Brain microvascular endothelial cell (primary cell): Measurements from ENCODE around the gene OSBPL5.
A peak's percentile ranks its signal among the peaks of the same experiment; 100 is the strongest.

Experiments used
- DNase-seq: peaks from one replicate; pipeline ENCODE4 v3.0.0-alpha.2; 2020
- H3K27ac ChIP-seq: fragments of 250-450 bp; sonication (Bioruptor Pico); 2 replicates; pipeline ENCODE4 v1.5.1; 2020; ENCODE audit warnings: mild to moderate bottlenecking, moderate library complexity
- H3K27me3 ChIP-seq: fragments of 250-450 bp; sonication (Bioruptor Pico); replicated peaks from 2 replicates; pipeline ENCODE4 v1.5.1; 2020; ENCODE audit warnings: mild to moderate bottlenecking
- H3K36me3 ChIP-seq: fragments of 250-450 bp; sonication (Bioruptor Pico); replicated peaks from 2 replicates; pipeline ENCODE4 v1.5.1; 2020; ENCODE audit warnings: mild to moderate bottlenecking
- H3K4me3 ChIP-seq: 2 replicates; pipeline ENCODE4 v1.5.1; 2011; ENCODE audit warnings: low read depth, mild to moderate bottlenecking, control low read depth, low read length, moderate library complexity
- in situ Hi-C: cut with HindIII; loops from 2 replicates; pipeline ENCODE4 v1.10.0; 2017; ENCODE audit warnings: low sequenced_read_pairs, low pct_ligation_motif_present
- TF ChIP-seq, protein P1 (sequence below): IDR thresholded peaks from 2 replicates; pipeline ENCODE4 v1.5.1; 2011; ENCODE audit warnings: low read depth, mild to moderate bottlenecking, moderate library complexity, low read length, control low read depth, inconsistent platforms; ENCODE audit errors: missing control alignments

The OSBPL5 gene

GRCh38 chr11:3126207-3126865 lies 38.8 kb downstream of the OSBPL5 start:
- H3K4me3 ChIP-seq = no peak overlapping the region
- no peaks in the 10 kb centered on the region for H3K27me3 ChIP-seq
- TF ChIP-seq, protein P1, sequence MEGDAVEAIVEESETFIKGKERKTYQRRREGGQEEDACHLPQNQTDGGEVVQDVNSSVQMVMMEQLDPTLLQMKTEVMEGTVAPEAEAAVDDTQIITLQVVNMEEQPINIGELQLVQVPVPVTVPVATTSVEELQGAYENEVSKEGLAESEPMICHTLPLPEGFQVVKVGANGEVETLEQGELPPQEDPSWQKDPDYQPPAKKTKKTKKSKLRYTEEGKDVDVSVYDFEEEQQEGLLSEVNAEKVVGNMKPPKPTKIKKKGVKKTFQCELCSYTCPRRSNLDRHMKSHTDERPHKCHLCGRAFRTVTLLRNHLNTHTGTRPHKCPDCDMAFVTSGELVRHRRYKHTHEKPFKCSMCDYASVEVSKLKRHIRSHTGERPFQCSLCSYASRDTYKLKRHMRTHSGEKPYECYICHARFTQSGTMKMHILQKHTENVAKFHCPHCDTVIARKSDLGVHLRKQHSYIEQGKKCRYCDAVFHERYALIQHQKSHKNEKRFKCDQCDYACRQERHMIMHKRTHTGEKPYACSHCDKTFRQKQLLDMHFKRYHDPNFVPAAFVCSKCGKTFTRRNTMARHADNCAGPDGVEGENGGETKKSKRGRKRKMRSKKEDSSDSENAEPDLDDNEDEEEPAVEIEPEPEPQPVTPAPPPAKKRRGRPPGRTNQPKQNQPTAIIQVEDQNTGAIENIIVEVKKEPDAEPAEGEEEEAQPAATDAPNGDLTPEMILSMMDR = no peak
- H3K36me3 ChIP-seq = peaks cover 3% of the 10 kb centered on the region
- H3K27ac ChIP-seq = no peak overlapping the region
- no peak for DNase-seq
- in situ Hi-C loops = no loop called here

GRCh38 chr11:3124821-3125220 lies 40.3 kb downstream of the OSBPL5 start:
- Histone ChIP-seq H3K4me3 (no peak overlapping the region), H3K36me3 (peaks cover 3% of the 10 kb centered on the region), H3K27me3 (no peaks in the 10 kb centered on the region), H3K27ac (no peak overlapping the region)
- TF ChIP-seq, protein P1 = no peak
- in situ Hi-C loops = no loop called here
- DNase-seq = no peak

DNA sequence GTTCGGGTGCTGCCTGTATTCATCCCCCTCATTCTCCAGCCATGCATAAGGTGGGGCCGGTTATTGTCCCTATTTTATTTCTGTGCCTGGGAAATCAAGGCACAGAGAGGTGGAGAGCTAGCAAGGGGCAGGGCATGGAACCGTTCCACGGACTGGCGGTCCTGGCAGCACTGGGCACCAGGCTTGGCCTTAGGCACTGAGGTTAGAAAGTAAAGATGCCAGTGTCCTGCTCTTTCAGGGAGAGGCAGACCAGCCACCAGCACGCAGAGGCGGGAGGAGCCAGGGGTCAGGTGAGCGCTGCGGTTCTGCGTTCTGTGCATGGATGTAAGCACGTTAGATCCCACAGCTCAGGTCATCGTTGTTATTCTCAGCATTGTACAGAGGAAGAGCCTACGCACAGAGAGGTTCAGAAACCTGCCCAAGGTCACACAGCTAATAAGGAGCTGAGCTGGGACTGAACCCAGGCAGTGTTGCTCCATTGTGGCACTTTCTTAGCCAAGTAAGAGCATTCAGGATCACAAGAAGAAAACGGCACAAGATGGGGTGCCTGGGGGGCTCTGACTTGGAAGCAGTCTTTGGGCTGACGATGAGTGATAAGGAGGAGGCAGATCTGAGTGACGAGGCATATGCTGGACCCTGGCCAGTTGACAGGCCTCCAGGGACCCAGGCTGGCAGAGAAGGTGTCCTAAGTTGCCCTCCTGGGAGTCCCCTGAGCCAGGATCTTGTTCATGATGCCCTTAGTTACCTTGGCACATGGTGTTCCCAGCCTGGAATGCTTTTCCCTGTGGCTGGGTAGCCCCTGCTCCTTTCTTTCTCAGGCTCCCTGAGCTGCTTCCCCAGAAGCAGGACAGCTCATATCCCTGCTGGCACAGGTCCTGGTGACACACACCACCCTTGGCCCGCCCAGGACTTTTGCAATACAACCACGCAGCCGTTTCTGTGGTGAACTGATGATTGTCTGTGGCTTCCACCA lies 41.1 kb downstream of the OSBPL5 start:
- TF ChIP-seq, protein P1 = no peak

DNA sequence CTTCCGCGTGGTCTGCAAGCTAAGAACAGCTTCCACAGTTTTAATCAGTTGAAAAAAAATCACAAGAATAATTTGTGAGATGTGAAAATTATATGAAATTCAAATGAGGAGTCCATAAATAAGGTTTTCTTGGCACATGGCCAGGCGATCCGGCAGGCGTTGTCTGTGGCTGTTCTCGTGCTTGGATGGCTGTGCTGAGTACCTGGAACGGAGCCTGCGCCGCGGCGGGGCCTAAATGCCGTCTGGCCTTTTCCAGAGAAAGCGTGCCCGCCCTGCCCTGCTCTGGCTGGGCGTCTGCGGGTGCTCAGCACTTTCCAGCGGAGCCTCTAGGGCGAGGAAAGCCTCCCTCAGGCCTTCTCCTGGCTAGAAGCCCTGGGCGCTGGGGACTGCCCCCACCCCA lies 41.8 kb downstream of the OSBPL5 start:
- no peak for DNase-seq
- Histone ChIP-seq H3K27ac (no peak overlapping the region), H3K36me3 (peaks cover 6% of the 10 kb centered on the region), H3K4me3 (no peak overlapping the region), H3K27me3 (no peaks in the 10 kb centered on the region)
- in situ Hi-C loops = no loop called here
- TF ChIP-seq, protein P1 = no peak

More for the DNA sequence above, 41.1 kb downstream of the OSBPL5 start:
- Histone ChIP-seq H3K36me3 (peaks cover 6% of the 10 kb centered on the region), H3K27me3 (no peaks in the 10 kb centered on the region), H3K27ac (peak overlapping the region; percentile 29), H3K4me3 (no peak overlapping the region)
- in situ Hi-C loops = no loop called here
- DNase-seq = peak; percentile 92

GRCh38 chr11:3122775-3123201 lies 42.3 kb downstream of the OSBPL5 start:
- TF ChIP-seq, protein P1 = no peak
- in situ Hi-C loops = no loop called here
- no peaks in the 10 kb centered on the region for H3K27me3 ChIP-seq
- no peak for DNase-seq
- H3K36me3 ChIP-seq = peaks cover 6% of the 10 kb centered on the region
- no peak overlapping the region for H3K27ac ChIP-seq
- H3K4me3 ChIP-seq = no peak overlapping the region
